IMR-90 (cell line): ENCODE results near the gene RGMA. TPM values are rescaled to one million over a fixed set of nuclear protein-coding genes. Genes with fewer than 3 reads are reported as not detected.

Source experiments
- ATAC-seq: fragments of 200-7000 bp; cut with Tn5 transposase; 2 replicates; pipeline ENCODE4 v1.9.1; 2020; ENCODE audit warnings: low read depth, mild to moderate bottlenecking, moderate library complexity
- BruUV-seq: library from RNA; stranded (reverse); fragments of 400-500 nt; replicated peaks from 2 replicates; lab custom pipeline; 2021; lab: Mats Ljungman, UMichigan
- CTCF ChIA-PET: fragments of 300-600 bp; formaldehyde crosslinking; extraction: SDS; loops from one replicate; lab custom pipeline; 2021; ENCODE audit warnings: antibody characterized with exemption; lab: Yijun Ruan, JAX
- POLR2A ChIA-PET: fragments of 300-600 bp; sonication (Branson Sonifier 250); formaldehyde crosslinking; loops from one replicate; lab custom pipeline; 2022; ENCODE audit warnings: antibody characterized with exemption; ENCODE audit not compliant: unreplicated experiment; lab: Charles Lee
- DNase-seq: peaks from one replicate; pipeline ENCODE4 v3.0.0; 2013
- H2AFZ ChIP-seq: replicated peaks from 2 replicates; pipeline ENCODE3; 2013; ENCODE audit warnings: low read length, mild to moderate bottlenecking; ENCODE audit not compliant: poor library complexity
- H2AK5ac ChIP-seq: 2 replicates; pipeline ENCODE4 v1.6.1; 2013; ENCODE audit warnings: low read depth, low read length, inconsistent platforms
- H2AK9ac ChIP-seq: replicated peaks from 2 replicates; pipeline ENCODE3; 2013; ENCODE audit warnings: mild to moderate bottlenecking, low read depth, low read length, moderate library complexity; ENCODE audit not compliant: poor library complexity
- H2BK120ac ChIP-seq: 2 replicates; pipeline ENCODE4 v1.6.1; 2013; ENCODE audit warnings: low read depth, low read length, inconsistent platforms
- H2BK15ac ChIP-seq: 3 replicates; pipeline ENCODE4 v1.6.1; 2013; ENCODE audit warnings: low read depth, low read length, inconsistent platforms
- H2BK20ac ChIP-seq: 2 replicates; pipeline ENCODE4 v1.6.1; 2013; ENCODE audit warnings: low read depth, mild to moderate bottlenecking, inconsistent platforms, low read length, moderate library complexity
- H2BK5ac ChIP-seq: 2 replicates; pipeline ENCODE4 v1.6.1; 2013; ENCODE audit warnings: mild to moderate bottlenecking, low read depth, low read length, inconsistent platforms; ENCODE audit not compliant: poor library complexity, severe bottlenecking
- H3K14ac ChIP-seq: replicated peaks from 2 replicates; pipeline ENCODE4 v1.6.1; 2013; ENCODE audit warnings: low read depth, low read length, inconsistent platforms
- H3K18ac ChIP-seq: 2 replicates; pipeline ENCODE4 v1.6.1; 2013; ENCODE audit warnings: low read depth, low read length, control low read depth
- H3K23ac ChIP-seq: 2 replicates; pipeline ENCODE4 v1.6.1; 2013; ENCODE audit warnings: low read depth, low read length, inconsistent platforms
- H3K27ac ChIP-seq: 2 replicates; pipeline ENCODE4 v1.5.1; 2013; ENCODE audit warnings: mild to moderate bottlenecking, control low read depth, low read length; ENCODE audit not compliant: insufficient read depth
- H3K27me3 ChIP-seq: 2 replicates; pipeline ENCODE4 v1.6.1; 2013; ENCODE audit warnings: low read length; ENCODE audit not compliant: control insufficient read depth, insufficient read depth
- H3K36me3 ChIP-seq: 2 replicates; pipeline ENCODE4 v1.6.1; 2013; ENCODE audit warnings: low read length, mixed read lengths; ENCODE audit not compliant: control insufficient read depth, insufficient read depth
- H3K4ac ChIP-seq: 2 replicates; pipeline ENCODE4 v1.6.1; 2013; ENCODE audit warnings: low read depth, low read length, inconsistent platforms
- H3K4me1 ChIP-seq: 2 replicates; pipeline ENCODE4 v1.6.1; 2013; ENCODE audit warnings: low read length, mixed read lengths; ENCODE audit not compliant: control insufficient read depth, insufficient read depth
- H3K4me2 ChIP-seq: 2 replicates; pipeline ENCODE4 v1.6.1; 2013; ENCODE audit warnings: low read depth, mild to moderate bottlenecking, control low read depth, low read length, moderate library complexity
- H3K4me3 ChIP-seq: 2 replicates; pipeline ENCODE4 v1.5.1; 2013; ENCODE audit warnings: low read depth, mild to moderate bottlenecking, control low read depth, low read length, moderate library complexity; ENCODE audit not compliant: insufficient read depth
- H3K56ac ChIP-seq: 2 replicates; pipeline ENCODE4 v1.6.1; 2013; ENCODE audit warnings: low read length, inconsistent platforms; ENCODE audit not compliant: insufficient read depth; ENCODE audit errors: extremely low read depth
- H3K79me1 ChIP-seq, 2 experiments: 2 replicates each; pipeline ENCODE4 v1.6.1; 2013; ENCODE audit warnings: low read length in 2 of 2, inconsistent platforms in 1 of 2, low read depth in 1 of 2
- H3K9ac ChIP-seq: 2 replicates; pipeline ENCODE4 v1.6.1; 2013; ENCODE audit warnings: low read depth, low read length, control low read depth
- H3K9me1 ChIP-seq: 2 replicates; pipeline ENCODE4 v1.6.1; 2013; ENCODE audit warnings: low read length, inconsistent platforms; ENCODE audit not compliant: insufficient read depth
- H3K9me3 ChIP-seq: 2 replicates; pipeline ENCODE4 v1.6.1; 2013; ENCODE audit warnings: low read length; ENCODE audit not compliant: control insufficient read depth, insufficient read depth
- H4K20me1 ChIP-seq: 2 replicates; pipeline ENCODE4 v1.6.1; 2013; ENCODE audit warnings: low read length, inconsistent platforms; ENCODE audit not compliant: insufficient read depth
- H4K5ac ChIP-seq: 2 replicates; pipeline ENCODE4 v1.6.1; 2013; ENCODE audit warnings: mild to moderate bottlenecking, low read depth, low read length, control low read depth
- H4K8ac ChIP-seq, 2 experiments: 2 replicates each; pipeline ENCODE4 v1.6.1; 2013; ENCODE audit warnings: low read depth in 2 of 2, low read length in 2 of 2, control low read depth in 1 of 2, inconsistent platforms in 1 of 2
- H4K91ac ChIP-seq: 2 replicates; pipeline ENCODE4 v1.6.1; 2013; ENCODE audit warnings: low read depth, low read length, inconsistent platforms; ENCODE audit not compliant: insufficient read depth
- BHLHE40 ChIP-seq: fragments of 150-350 bp; IDR thresholded peaks from 2 replicates; pipeline ENCODE4 v1.6.1; 2016; ENCODE audit warnings: mild to moderate bottlenecking, low read depth, low read length
- CEBPB ChIP-seq: IDR thresholded peaks from 2 replicates; pipeline ENCODE4 v1.6.1; 2012; ENCODE audit warnings: low read depth, low read length, improper control_type of control experiment
- CHD1 ChIP-seq: IDR thresholded peaks from 2 replicates; pipeline ENCODE4 v1.6.1; 2012; ENCODE audit warnings: low read depth, low read length, improper control_type of control experiment
- CTCF ChIP-seq: conservative IDR thresholded peaks from 2 replicates; pipeline ENCODE4 v1.5.1; 2012; ENCODE audit warnings: mild to moderate bottlenecking, low read depth, low read length, improper control_type of control experiment
- ELK1 ChIP-seq: fragments of 150-350 bp; IDR thresholded peaks from 2 replicates; pipeline ENCODE4 v1.6.1; 2016; ENCODE audit warnings: low read depth, mild to moderate bottlenecking, low read length, moderate library complexity, borderline replicate concordance
- FOS ChIP-seq: fragments of 150-350 bp; IDR thresholded peaks from 2 replicates; pipeline ENCODE4 v1.6.1; 2016; ENCODE audit warnings: low read depth, low read length
- MAFK ChIP-seq: IDR thresholded peaks from 2 replicates; pipeline ENCODE4 v1.6.1; 2012; ENCODE audit warnings: low read depth, low read length, improper control_type of control experiment
- MAZ ChIP-seq: IDR thresholded peaks from 2 replicates; pipeline ENCODE4 v1.6.1; 2012; ENCODE audit warnings: low read depth, mild to moderate bottlenecking, low read length, improper control_type of control experiment, moderate library complexity, borderline replicate concordance
- MXI1 ChIP-seq: IDR thresholded peaks from 2 replicates; pipeline ENCODE4 v1.6.1; 2012; ENCODE audit warnings: low read depth, mild to moderate bottlenecking, low read length, moderate library complexity, borderline replicate concordance
- NFE2L2 ChIP-seq: fragments of 150-350 bp; IDR thresholded peaks from 2 replicates; pipeline ENCODE4 v1.6.1; 2016; ENCODE audit warnings: low read depth, mild to moderate bottlenecking, low read length
- POLR2A ChIP-seq: IDR thresholded peaks from 2 replicates; pipeline ENCODE4 v1.6.1; 2012; ENCODE audit warnings: mild to moderate bottlenecking, low read depth, low read length
- RAD21 ChIP-seq: IDR thresholded peaks from 2 replicates; pipeline ENCODE4 v1.6.1; 2012; ENCODE audit warnings: low read length, improper control_type of control experiment
- RCOR1 ChIP-seq: IDR thresholded peaks from 2 replicates; pipeline ENCODE4 v1.6.1; 2012; ENCODE audit warnings: mild to moderate bottlenecking, low read length, improper control_type of control experiment; ENCODE audit not compliant: insufficient replicate concordance
- RFX5 ChIP-seq: IDR thresholded peaks from 2 replicates; pipeline ENCODE4 v1.8.0; 2012; ENCODE audit warnings: low read depth, mild to moderate bottlenecking, low read length, moderate library complexity
- SMC3 ChIP-seq: fragments of 150-350 bp; IDR thresholded peaks from 2 replicates; pipeline ENCODE4 v1.6.1; 2016; ENCODE audit warnings: low read depth, mild to moderate bottlenecking, antibody characterized with exemption, low read length, moderate library complexity
- USF2 ChIP-seq: fragments of 150-350 bp; IDR thresholded peaks from 2 replicates; pipeline ENCODE4 v1.6.1; 2017; ENCODE audit warnings: mild to moderate bottlenecking, antibody characterized with exemption, low read length, low read depth
- WGBS, 2 experiments: methylation state at CpG; one replicate each; pipeline versions ENCODE4 v1.1.5 to v1.1.7; 2013; ENCODE audit warnings: missing lambda C conversion rate in 2 of 2; ENCODE audit not compliant: insufficient read length in 1 of 2; ENCODE audit errors: extremely low coverage in 2 of 2; 5-methylcytosine and 5-hydroxymethylcytosine counted together
- dilution Hi-C: fragments of 300-500 bp; cut with HindIII; formaldehyde crosslinking; loops from one replicate; pipeline ENCODE4 v1.14.3; 2018; ENCODE audit warnings: low sequenced_read_pairs; ENCODE audit not compliant: unreplicated experiment
- in situ Hi-C: fragments of 300-500 bp; cut with MboI; formaldehyde crosslinking; loops from 3 replicates; pipeline ENCODE4 v1.14.3; 2019; ENCODE audit warnings: low sequenced_read_pairs, inconsistent platforms, mixed read lengths
- intact Hi-C: fragments of 100-400 bp; cut with micrococcal nuclease; formaldehyde crosslinking; loops from 2 replicates; pipeline ENCODE4 v1.10.0; 2022
- polyA plus RNA-seq, 3 experiments: library from polyadenylated mRNA; depleted of rRNA; stranded (reverse); fragments of >200 nt; gene quantifications; 2 replicates each; pipeline ENCODE4 v1.2.3, GENCODE V29; 2012; ENCODE audit warnings: low replicate concordance in 1 of 3
- total RNA-seq: library from RNA; depleted of rRNA; stranded (reverse); fragments of >200 nt; gene quantifications from 2 replicates; pipeline ENCODE4 v1.2.3, GENCODE V29; 2012

Gene RGMA
- total and polyA plus RNA-seq, 2 of the 4 experiments (the other 2 are of a cell fraction), result 0.18 to 0.26 TPM

GRCh38 chr15:93076875-93077274 is 12.1 kb downstream of the RGMA start:
- no peak for TF ChIP-seq SMC3
- TF ChIP-seq MXI1, result no peak
- TF ChIP-seq ELK1, result no peak
- TF ChIP-seq RAD21, result no peak
- no peak for TF ChIP-seq CTCF
- TF ChIP-seq POLR2A, result no peak
- TF ChIP-seq USF2, result no peak
- no peak for TF ChIP-seq BHLHE40
- TF ChIP-seq CEBPB, result no peak
- no peak for TF ChIP-seq FOS
- no peak for TF ChIP-seq CHD1
- no peak for TF ChIP-seq MAZ
- TF ChIP-seq RFX5, result no peak
- TF ChIP-seq MAFK, result no peak
- TF ChIP-seq RCOR1, result no peak
- TF ChIP-seq NFE2L2, result no peak
- no peak overlapping the region for H2BK5ac ChIP-seq
- H3K56ac ChIP-seq, result no peak overlapping the region
- no peaks in the 10 kb centered on the region for H3K9me1 ChIP-seq
- CTCF ChIA-PET, result interaction anchor here (1.2 kb wide), 1 partner anchor 11 kb away, joined by 3 read pairs; no protein-coding TSS in a partner anchor
- no peak overlapping the region for H3K4me3 ChIP-seq
- H4K20me1 ChIP-seq, result no peaks in the 10 kb centered on the region
- no peak overlapping the region for H3K9ac ChIP-seq
- no peak overlapping the region for H3K4me2 ChIP-seq
- H3K36me3 ChIP-seq, result no peaks in the 10 kb centered on the region
- POLR2A ChIA-PET, result interaction anchor here (0.6 kb wide), 1 partner anchor 11 kb away, joined by 3 read pairs; no protein-coding TSS in a partner anchor
- H2BK20ac ChIP-seq, result no peak overlapping the region
- no peak overlapping the region for H2AK9ac ChIP-seq
- no peak overlapping the region for H3K18ac ChIP-seq
- no peak overlapping the region for H3K14ac ChIP-seq
- intact Hi-C loops (no loop called here), in situ Hi-C loops (no loop called here), dilution Hi-C loops (no loop called here)
- no peak overlapping the region for H2BK120ac ChIP-seq
- ATAC-seq (no peak), DNase-seq (no peak)
- H4K8ac ChIP-seq, result no peak overlapping the region
- H4K5ac ChIP-seq, result no peak overlapping the region
- H2BK15ac ChIP-seq, result no peak overlapping the region
- no peak overlapping the region for H3K23ac ChIP-seq
- no peak overlapping the region for H2AFZ ChIP-seq
- H3K27me3 ChIP-seq, result peaks cover 40% of the 10 kb centered on the region
- H3K79me1 ChIP-seq, result no peaks in the 10 kb centered on the region
- H3K4me1 ChIP-seq, result no peaks in the 10 kb centered on the region
- no peak overlapping the region for H4K91ac ChIP-seq
- no peak overlapping the region for H3K4ac ChIP-seq
- no TSS peak for BruUV-seq
- H2AK5ac ChIP-seq, result no peak overlapping the region
- no peak overlapping the region for H3K27ac ChIP-seq
- no CpG with 5 or more reads among the region's 5 CpGs for WGBS, 2 experiments
- H3K9me3 ChIP-seq, result no peaks in the 10 kb centered on the region
